SKM-1 treated with dmso at 0.1 percent for 144 hours (cell line): ENCODE measurements around the gene NCOR2.

Experiments
- DNase-seq: peaks from one replicate; lab custom pipeline; 2025; ENCODE audit not compliant: unreplicated experiment; lab: John Stamatoyannopoulos, UW

The NCOR2 gene

GRCh38 chr12:124544983-124545382 lies 22.4 kb downstream of the NCOR2 start:
- no peak for DNase-seq

GRCh38 chr12:124544311-124544970 lies 23.0 kb downstream of the NCOR2 start:
- DNase-seq = no peak

GRCh38 chr12:124543590-124544310 lies 23.7 kb downstream of the NCOR2 start:
- no peak for DNase-seq

- no peak for DNase-seq
These were observed 24.3 kb downstream of the NCOR2 start for GRCh38 chr12:124543052-124543589.

GRCh38 chr12:124542021-124542949 lies 25.1 kb downstream of the NCOR2 start:
- no peak for DNase-seq

- no peak for DNase-seq
These were observed 26.1 kb downstream of the NCOR2 start for GRCh38 chr12:124541322-124541721.

- no peak for DNase-seq
These were observed 28.0 kb downstream of the NCOR2 start for GRCh38 chr12:124539084-124540041.

- no peak for DNase-seq
These were observed 29.0 kb downstream of the NCOR2 start for GRCh38 chr12:124538194-124539082.

GRCh38 chr12:124537525-124538193 lies 29.8 kb downstream of the NCOR2 start:
- DNase-seq = no peak

- DNase-seq = no peak
These were observed 30.8 kb downstream of the NCOR2 start for GRCh38 chr12:124536641-124537040.

- DNase-seq = no peak
These were observed 32.4 kb downstream of the NCOR2 start for GRCh38 chr12:124534776-124535740.

GRCh38 chr12:124533456-124533855 lies 34.0 kb downstream of the NCOR2 start:
- no peak for DNase-seq

- DNase-seq = no peak
These were observed 34.4 kb downstream of the NCOR2 start for GRCh38 chr12:124532967-124533366.

GRCh38 chr12:124532331-124532750 lies 35.1 kb downstream of the NCOR2 start:
- no peak for DNase-seq

GRCh38 chr12:124531906-124532305 lies 35.5 kb downstream of the NCOR2 start:
- DNase-seq = no peak

- no peak for DNase-seq
These were observed 36.1 kb downstream of the NCOR2 start for GRCh38 chr12:124531281-124531745.

- DNase-seq = no peak
These were observed 36.7 kb downstream of the NCOR2 start for GRCh38 chr12:124530637-124531263.
